Peyer's patch (tissue), 4 donors: ENCODE measurements around the gene ZBTB12.

Experiments
- POLR2A ChIP-seq, 2 donors: fragments of 450-650 bp; IDR thresholded peaks; one replicate each; pipeline ENCODE4 v1.5.1; 2017; ENCODE audit warnings: antibody characterized with exemption in 2 of 2, mild to moderate bottlenecking in 2 of 2, moderate library complexity in 2 of 2
- TF ChIP-seq, protein P1 (sequence below), 6 experiments: fragments of 450-650 bp in 4 of 6; fragments of 200-600 bp in 2 of 6; sonication (generic) in 1 of 6; IDR thresholded peaks; one replicate each; pipeline ENCODE4 v1.5.1; 2017 to 2019; ENCODE audit warnings: antibody characterized with exemption in 6 of 6, mild to moderate bottlenecking in 3 of 6, moderate library complexity in 1 of 6

DNA sequence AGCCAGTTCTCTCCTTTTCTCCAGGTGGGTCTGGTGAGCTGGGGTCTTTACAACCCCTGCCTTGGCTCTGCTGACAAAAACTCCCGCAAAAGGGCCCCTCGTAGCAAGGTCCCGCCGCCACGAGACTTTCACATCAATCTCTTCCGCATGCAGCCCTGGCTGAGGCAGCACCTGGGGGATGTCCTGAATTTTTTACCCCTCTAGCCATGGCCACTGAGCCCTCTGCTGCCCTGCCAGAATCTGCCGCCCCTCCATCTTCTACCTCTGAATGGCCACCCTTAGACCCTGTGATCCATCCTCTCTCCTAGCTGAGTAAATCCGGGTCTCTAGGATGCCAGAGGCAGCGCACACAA is 43.2 kb upstream of the ZBTB12 start:
- TF ChIP-seq, protein P1, sequence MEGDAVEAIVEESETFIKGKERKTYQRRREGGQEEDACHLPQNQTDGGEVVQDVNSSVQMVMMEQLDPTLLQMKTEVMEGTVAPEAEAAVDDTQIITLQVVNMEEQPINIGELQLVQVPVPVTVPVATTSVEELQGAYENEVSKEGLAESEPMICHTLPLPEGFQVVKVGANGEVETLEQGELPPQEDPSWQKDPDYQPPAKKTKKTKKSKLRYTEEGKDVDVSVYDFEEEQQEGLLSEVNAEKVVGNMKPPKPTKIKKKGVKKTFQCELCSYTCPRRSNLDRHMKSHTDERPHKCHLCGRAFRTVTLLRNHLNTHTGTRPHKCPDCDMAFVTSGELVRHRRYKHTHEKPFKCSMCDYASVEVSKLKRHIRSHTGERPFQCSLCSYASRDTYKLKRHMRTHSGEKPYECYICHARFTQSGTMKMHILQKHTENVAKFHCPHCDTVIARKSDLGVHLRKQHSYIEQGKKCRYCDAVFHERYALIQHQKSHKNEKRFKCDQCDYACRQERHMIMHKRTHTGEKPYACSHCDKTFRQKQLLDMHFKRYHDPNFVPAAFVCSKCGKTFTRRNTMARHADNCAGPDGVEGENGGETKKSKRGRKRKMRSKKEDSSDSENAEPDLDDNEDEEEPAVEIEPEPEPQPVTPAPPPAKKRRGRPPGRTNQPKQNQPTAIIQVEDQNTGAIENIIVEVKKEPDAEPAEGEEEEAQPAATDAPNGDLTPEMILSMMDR (IDR thresholded peaks at IDR 0.05), result no peak
- TF ChIP-seq POLR2A (IDR thresholded peaks at IDR 0.05), result no peak
